Measurements from ENCODE around the gene GPR132. TPM values are rescaled to one million over a fixed set of nuclear protein-coding genes. Genes with fewer than 3 reads are reported as not detected.
A peak's percentile ranks its signal among the peaks of the same experiment; 100 is the strongest.
"Not testable (repeated sequence)": the region's sequence is repeated elsewhere in the genome, so short reads cannot be mapped to it uniquely, and the experiment has no call there.

GPR132 gene
- total RNA-seq, 2 donors from 2014 or later: 0.27 to 3.3 TPM

- WGBS, 2 experiments (ENCODE audit: insufficient coverage in 1 of 2, insufficient read length in 1 of 2): 87% methylated on average over 2 of the region's 2 CpGs; no CpG with 5 or more reads in 1 of the 2 experiments
- H3K27me3 Mint-ChIP-seq (ENCODE audit: insufficient read depth): peaks cover 59% of the 10 kb centered on the region
- Histone ChIP-seq H3K9ac (ENCODE audit: extremely low read depth, low read length, poor library complexity, severe bottlenecking) (no peak overlapping the region), H3K4me1 (ENCODE audit: control insufficient read depth, insufficient read depth, low read length) (no peaks in the 10 kb centered on the region), H3K9me3 (ENCODE audit: control insufficient read depth, low read length) (no peaks in the 10 kb centered on the region), H3K36me3 (ENCODE audit: control insufficient read depth, insufficient read depth, low read length) (no peaks in the 10 kb centered on the region), H3K4me3 (ENCODE audit: low read length) (no peak overlapping the region), H3K27ac (ENCODE audit: low read depth, low read length) (peak overlapping the region; percentile 55), H3K27me3 (ENCODE audit: control insufficient read depth, insufficient read depth, low read length, poor library complexity, severe bottlenecking) (peaks cover 26% of the 10 kb centered on the region)
- no peaks in the 10 kb centered on the region for H3K9me3 Mint-ChIP-seq
- no peak overlapping the region for H3K4me3 Mint-ChIP-seq
- no peak for DNase-seq
- H3K27ac Mint-ChIP-seq: no peak overlapping the region
- no peaks in the 10 kb centered on the region for H3K36me3 Mint-ChIP-seq (ENCODE audit: low read depth)
- peaks cover 11% of the 10 kb centered on the region for H3K4me1 Mint-ChIP-seq
- TF ChIP-seq, protein P1, sequence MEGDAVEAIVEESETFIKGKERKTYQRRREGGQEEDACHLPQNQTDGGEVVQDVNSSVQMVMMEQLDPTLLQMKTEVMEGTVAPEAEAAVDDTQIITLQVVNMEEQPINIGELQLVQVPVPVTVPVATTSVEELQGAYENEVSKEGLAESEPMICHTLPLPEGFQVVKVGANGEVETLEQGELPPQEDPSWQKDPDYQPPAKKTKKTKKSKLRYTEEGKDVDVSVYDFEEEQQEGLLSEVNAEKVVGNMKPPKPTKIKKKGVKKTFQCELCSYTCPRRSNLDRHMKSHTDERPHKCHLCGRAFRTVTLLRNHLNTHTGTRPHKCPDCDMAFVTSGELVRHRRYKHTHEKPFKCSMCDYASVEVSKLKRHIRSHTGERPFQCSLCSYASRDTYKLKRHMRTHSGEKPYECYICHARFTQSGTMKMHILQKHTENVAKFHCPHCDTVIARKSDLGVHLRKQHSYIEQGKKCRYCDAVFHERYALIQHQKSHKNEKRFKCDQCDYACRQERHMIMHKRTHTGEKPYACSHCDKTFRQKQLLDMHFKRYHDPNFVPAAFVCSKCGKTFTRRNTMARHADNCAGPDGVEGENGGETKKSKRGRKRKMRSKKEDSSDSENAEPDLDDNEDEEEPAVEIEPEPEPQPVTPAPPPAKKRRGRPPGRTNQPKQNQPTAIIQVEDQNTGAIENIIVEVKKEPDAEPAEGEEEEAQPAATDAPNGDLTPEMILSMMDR (conservative IDR thresholded peaks at IDR 0.05): no peak
Measured at GRCh38 chr14:105030194-105030593, 35.0 kb downstream of the GPR132 start.

GRCh38 chr14:105029402-105029801, 35.8 kb downstream of the GPR132 start:
- peaks cover 52% of the 10 kb centered on the region for H3K27me3 Mint-ChIP-seq (ENCODE audit: insufficient read depth)
- Histone ChIP-seq H3K27me3 (ENCODE audit: control insufficient read depth, insufficient read depth, low read length, poor library complexity, severe bottlenecking) (peaks cover 22% of the 10 kb centered on the region), H3K9me3 (ENCODE audit: control insufficient read depth, low read length) (no peaks in the 10 kb centered on the region), H3K27ac (ENCODE audit: low read depth, low read length) (no peak overlapping the region), H3K9ac (ENCODE audit: extremely low read depth, low read length, poor library complexity, severe bottlenecking) (no peak overlapping the region), H3K4me1 (ENCODE audit: control insufficient read depth, insufficient read depth, low read length) (no peaks in the 10 kb centered on the region), H3K4me3 (ENCODE audit: low read length) (no peak overlapping the region), H3K36me3 (ENCODE audit: control insufficient read depth, insufficient read depth, low read length) (no peaks in the 10 kb centered on the region)
- H3K27ac Mint-ChIP-seq: no peak overlapping the region
- WGBS, 2 experiments (ENCODE audit: insufficient coverage in 1 of 2, insufficient read length in 1 of 2): 95 to 96% methylated on average over 6 to 7 of the region's 7 CpGs
- peaks cover 11% of the 10 kb centered on the region for H3K4me1 Mint-ChIP-seq
- no peak for DNase-seq
- no peaks in the 10 kb centered on the region for H3K9me3 Mint-ChIP-seq
- TF ChIP-seq, protein P1 (conservative IDR thresholded peaks at IDR 0.05): no peak
- H3K36me3 Mint-ChIP-seq (ENCODE audit: low read depth): no peaks in the 10 kb centered on the region
- H3K4me3 Mint-ChIP-seq: no peak overlapping the region

- H3K4me1 ChIP-seq (ENCODE audit: control insufficient read depth, insufficient read depth, low read length): no peaks in the 10 kb centered on the region
- H3K27me3 Mint-ChIP-seq (ENCODE audit: insufficient read depth): peaks cover 42% of the 10 kb centered on the region
- H3K9me3 ChIP-seq (ENCODE audit: control insufficient read depth, low read length): no peaks in the 10 kb centered on the region
- H3K9me3 Mint-ChIP-seq: no peaks in the 10 kb centered on the region
- no peak overlapping the region for H3K4me3 Mint-ChIP-seq
- peaks cover 12% of the 10 kb centered on the region for H3K27me3 ChIP-seq (ENCODE audit: control insufficient read depth, insufficient read depth, low read length, poor library complexity, severe bottlenecking)
- no peak overlapping the region for H3K27ac Mint-ChIP-seq
- no peaks in the 10 kb centered on the region for H3K36me3 ChIP-seq (ENCODE audit: control insufficient read depth, insufficient read depth, low read length)
- TF ChIP-seq, protein P1 (conservative IDR thresholded peaks at IDR 0.05): no peak
- H3K4me3 ChIP-seq (ENCODE audit: low read length): no peak overlapping the region
- WGBS, 2 experiments (ENCODE audit: insufficient coverage in 1 of 2, insufficient read length in 1 of 2): 84 to 95% methylated on average over 7 to 12 of the region's 12 CpGs
- no peak overlapping the region for H3K9ac ChIP-seq (ENCODE audit: extremely low read depth, low read length, poor library complexity, severe bottlenecking)
- no peaks in the 10 kb centered on the region for H3K36me3 Mint-ChIP-seq (ENCODE audit: low read depth)
- H3K4me1 Mint-ChIP-seq: peaks cover 6% of the 10 kb centered on the region
- no peak for DNase-seq
- H3K27ac ChIP-seq (ENCODE audit: low read depth, low read length): no peak overlapping the region
Measured at GRCh38 chr14:105028251-105028927, 36.8 kb downstream of the GPR132 start.

GRCh38 chr14:105027718-105028117, 37.5 kb downstream of the GPR132 start:
- H3K9me3 Mint-ChIP-seq; H3K9me3 ChIP-seq (ENCODE audit: control insufficient read depth, low read length); H3K36me3 ChIP-seq (ENCODE audit: control insufficient read depth, insufficient read depth, low read length); DNase-seq; H3K4me3 ChIP-seq (ENCODE audit: low read length); H3K4me1 ChIP-seq (ENCODE audit: control insufficient read depth, insufficient read depth, low read length); H3K4me1 Mint-ChIP-seq; H3K27me3 ChIP-seq (ENCODE audit: control insufficient read depth, insufficient read depth, low read length, poor library complexity, severe bottlenecking); H3K27ac Mint-ChIP-seq; H3K36me3 Mint-ChIP-seq (ENCODE audit: low read depth); H3K27ac ChIP-seq (ENCODE audit: low read depth, low read length); H3K9ac ChIP-seq (ENCODE audit: extremely low read depth, low read length, poor library complexity, severe bottlenecking); H3K4me3 Mint-ChIP-seq: not testable (repeated sequence)
- 88 to 92% methylated on average over 4 of the region's 4 CpGs for WGBS, 2 experiments (ENCODE audit: insufficient coverage in 1 of 2, insufficient read length in 1 of 2)
- H3K27me3 Mint-ChIP-seq (ENCODE audit: insufficient read depth): peaks cover 36% of the 10 kb centered on the region
